Measurements from ENCODE around the gene PNMA6E.

PNMA6E gene

GRCh38 chrX:153384390-153384789 lies 16.8 kb downstream of the PNMA6E start:
- DNase-seq (ENCODE audit: low read depth), result no peak

- DNase-seq (ENCODE audit: low read depth), result no peak
Observed at GRCh38 chrX:153382563-153383482, 18.3 kb downstream of the PNMA6E start.

GRCh38 chrX:153381684-153382532 lies 19.2 kb downstream of the PNMA6E start:
- DNase-seq (ENCODE audit: low read depth), result peak; percentile 60

- DNase-seq (ENCODE audit: low read depth), result no peak
Observed at GRCh38 chrX:153380691-153381090, 20.5 kb downstream of the PNMA6E start.

- DNase-seq (ENCODE audit: low read depth), result no peak
Observed at GRCh38 chrX:153379971-153380581, 21.1 kb downstream of the PNMA6E start.

GRCh38 chrX:153379508-153379907 lies 21.6 kb downstream of the PNMA6E start:
- DNase-seq (ENCODE audit: low read depth), result no peak

- no peak for DNase-seq (ENCODE audit: low read depth)
Observed at GRCh38 chrX:153378607-153379006, 22.5 kb downstream of the PNMA6E start.

- no peak for DNase-seq (ENCODE audit: low read depth)
Observed at GRCh38 chrX:153377727-153378126, 23.4 kb downstream of the PNMA6E start.

- no peak for DNase-seq (ENCODE audit: low read depth)
Observed at GRCh38 chrX:153375571-153375970, 25.6 kb downstream of the PNMA6E start.

- no peak for DNase-seq (ENCODE audit: low read depth)
Observed at GRCh38 chrX:153374426-153374825, 26.7 kb downstream of the PNMA6E start.

- DNase-seq (ENCODE audit: low read depth), result no peak
Observed at GRCh38 chrX:153372949-153373348, 28.2 kb downstream of the PNMA6E start.

- DNase-seq (ENCODE audit: low read depth), result no peak
Observed at GRCh38 chrX:153371256-153371655, 29.9 kb downstream of the PNMA6E start.

GRCh38 chrX:153370293-153371055 lies 30.7 kb downstream of the PNMA6E start:
- DNase-seq (ENCODE audit: low read depth), result no peak

GRCh38 chrX:153366878-153367538 lies 34.1 kb downstream of the PNMA6E start:
- DNase-seq (ENCODE audit: low read depth), result no peak

GRCh38 chrX:153366119-153366518 lies 35.0 kb downstream of the PNMA6E start:
- DNase-seq (ENCODE audit: low read depth), result no peak

GRCh38 chrX:153365670-153366069 lies 35.5 kb downstream of the PNMA6E start:
- DNase-seq (ENCODE audit: low read depth), result no peak

- no peak for DNase-seq (ENCODE audit: low read depth)
Observed at GRCh38 chrX:153361781-153362397, 39.3 kb downstream of the PNMA6E start.

GRCh38 chrX:153357877-153358276 lies 43.3 kb downstream of the PNMA6E start:
- no peak for DNase-seq (ENCODE audit: low read depth)

GRCh38 chrX:153353416-153353815 lies 47.7 kb downstream of the PNMA6E start:
- DNase-seq (ENCODE audit: low read depth), result no peak

- DNase-seq (ENCODE audit: low read depth), result no peak
Observed at GRCh38 chrX:153352858-153353257, 48.3 kb downstream of the PNMA6E start.

- no peak for DNase-seq (ENCODE audit: low read depth)
Observed at GRCh38 chrX:153351981-153352380, 49.2 kb downstream of the PNMA6E start.

All from HS-5 (cell line).